Prostate gland (tissue), 2 donors: ENCODE measurements around the gene LRRC4C.

Source experiments
- CTCF ChIP-seq, 4 experiments: fragments of 200-600 bp in 2 of 4; fragments of 450-650 bp in 2 of 4; sonication (generic) in 2 of 4; IDR thresholded peaks; 1 replicate in 3 of 4; 2 replicates in 1 of 4; pipeline ENCODE4 v1.5.1; 2016 to 2019; ENCODE audit warnings: antibody characterized with exemption in 4 of 4, mild to moderate bottlenecking in 2 of 4, moderate library complexity in 2 of 4
- POLR2A ChIP-seq: fragments of 450-650 bp; IDR thresholded peaks from one replicate; pipeline ENCODE4 v1.6.1; 2016; ENCODE audit warnings: antibody characterized with exemption, mild to moderate bottlenecking
- POLR2AphosphoS5 ChIP-seq: sonication (generic); formaldehyde crosslinking; IDR thresholded peaks from one replicate; pipeline ENCODE4 v1.6.1; 2017; ENCODE audit warnings: antibody characterized with exemption

- TF ChIP-seq CTCF (IDR thresholded peaks at IDR 0.05) (no peak), POLR2AphosphoS5 (no peak), POLR2A (no peak)
These were observed 581.5 kb downstream of the LRRC4C start for GRCh38 chr11:40877981-40878380.
